GM12875 (cell line): ENCODE measurements around the gene MAGI1.
"Not testable (repeated sequence)": the region's sequence is repeated elsewhere in the genome, so short reads cannot be mapped to it uniquely, and the experiment has no call there.

ENCODE experiments used
- H3K4me3 ChIP-seq: one replicate; pipeline ENCODE4 v1.5.1; 2011; ENCODE audit warnings: low read depth, low read length, control low read depth
- CTCF ChIP-seq: IDR thresholded peaks from 2 replicates; pipeline ENCODE4 v1.5.1; 2011; ENCODE audit warnings: low read depth, mild to moderate bottlenecking, control low read depth, inconsistent platforms, low read length, moderate library complexity, borderline replicate concordance; ENCODE audit not compliant: insufficient read depth

MAGI1 gene

GRCh38 chr3:65549626-65549959 is 489.1 kb downstream of the MAGI1 start:
- no peak overlapping the region for H3K4me3 ChIP-seq
- no peak for TF ChIP-seq CTCF

GRCh38 chr3:65548848-65549625 is 489.7 kb downstream of the MAGI1 start:
- no peak for TF ChIP-seq CTCF
- H3K4me3 ChIP-seq = no peak overlapping the region

GRCh38 chr3:65545429-65545828 is 493.3 kb downstream of the MAGI1 start:
- H3K4me3 ChIP-seq = no peak overlapping the region
- TF ChIP-seq CTCF = no peak

- not testable (repeated sequence) for H3K4me3 ChIP-seq
Observed at GRCh38 chr3:65543391-65543790, 495.3 kb downstream of the MAGI1 start.

- no peak overlapping the region for H3K4me3 ChIP-seq
- no peak for TF ChIP-seq CTCF
Observed at GRCh38 chr3:65540666-65541065, 498.1 kb downstream of the MAGI1 start.

GRCh38 chr3:65539616-65540015 is 499.1 kb downstream of the MAGI1 start:
- no peak overlapping the region for H3K4me3 ChIP-seq
- TF ChIP-seq CTCF = no peak

- TF ChIP-seq CTCF = no peak
- H3K4me3 ChIP-seq = no peak overlapping the region
Observed at GRCh38 chr3:65538101-65538500, 500.6 kb downstream of the MAGI1 start.

GRCh38 chr3:65537109-65537508 is 501.6 kb downstream of the MAGI1 start:
- H3K4me3 ChIP-seq = no peak overlapping the region
- TF ChIP-seq CTCF = no peak
